Kidney epithelial cell (primary cell): Measurements from ENCODE around the gene ACOX1. TPM values are rescaled to one million over a fixed set of nuclear protein-coding genes. Genes with fewer than 3 reads are reported as not detected.

Experiments
- DNase-seq: peaks from one replicate; pipeline ENCODE4 v3.0.0-alpha.2; 2010; ENCODE audit warnings: low read depth
- H3K27me3 ChIP-seq: 2 replicates; pipeline ENCODE4 v1.6.0; 2011; ENCODE audit warnings: low read length; ENCODE audit not compliant: control insufficient read depth, insufficient read depth
- H3K36me3 ChIP-seq: 2 replicates; pipeline ENCODE4 v1.5.1; 2011; ENCODE audit warnings: low read length; ENCODE audit not compliant: control insufficient read depth, insufficient read depth
- H3K4me3 ChIP-seq: 2 replicates; pipeline ENCODE4 v1.5.1; 2011; ENCODE audit warnings: low read depth, mild to moderate bottlenecking, control low read depth, low read length
- total RNA-seq: library from RNA; depleted of rRNA; stranded (reverse); fragments of >200 nt; gene quantifications from 2 replicates; pipeline ENCODE4 v1.2.3, GENCODE V29; 2015
- TF ChIP-seq, protein P1 (sequence below): IDR thresholded peaks from 2 replicates; pipeline ENCODE4 v1.5.1; 2011; ENCODE audit warnings: mild to moderate bottlenecking, moderate library complexity, low read length, control low read depth, inconsistent platforms; ENCODE audit not compliant: insufficient read depth, poor library complexity, severe bottlenecking

ACOX1 gene
- total RNA-seq, 1 donor from 2014 or later: 41.1 TPM

- Histone ChIP-seq H3K36me3 (peaks cover 1% of the 10 kb centered on the region), H3K4me3 (no peak overlapping the region), H3K27me3 (no peaks in the 10 kb centered on the region)
- no peak for DNase-seq
- TF ChIP-seq, protein P1, sequence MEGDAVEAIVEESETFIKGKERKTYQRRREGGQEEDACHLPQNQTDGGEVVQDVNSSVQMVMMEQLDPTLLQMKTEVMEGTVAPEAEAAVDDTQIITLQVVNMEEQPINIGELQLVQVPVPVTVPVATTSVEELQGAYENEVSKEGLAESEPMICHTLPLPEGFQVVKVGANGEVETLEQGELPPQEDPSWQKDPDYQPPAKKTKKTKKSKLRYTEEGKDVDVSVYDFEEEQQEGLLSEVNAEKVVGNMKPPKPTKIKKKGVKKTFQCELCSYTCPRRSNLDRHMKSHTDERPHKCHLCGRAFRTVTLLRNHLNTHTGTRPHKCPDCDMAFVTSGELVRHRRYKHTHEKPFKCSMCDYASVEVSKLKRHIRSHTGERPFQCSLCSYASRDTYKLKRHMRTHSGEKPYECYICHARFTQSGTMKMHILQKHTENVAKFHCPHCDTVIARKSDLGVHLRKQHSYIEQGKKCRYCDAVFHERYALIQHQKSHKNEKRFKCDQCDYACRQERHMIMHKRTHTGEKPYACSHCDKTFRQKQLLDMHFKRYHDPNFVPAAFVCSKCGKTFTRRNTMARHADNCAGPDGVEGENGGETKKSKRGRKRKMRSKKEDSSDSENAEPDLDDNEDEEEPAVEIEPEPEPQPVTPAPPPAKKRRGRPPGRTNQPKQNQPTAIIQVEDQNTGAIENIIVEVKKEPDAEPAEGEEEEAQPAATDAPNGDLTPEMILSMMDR: no peak
Measured at GRCh38 chr17:76018340-76018680, 39.3 kb upstream of the ACOX1 start.

GRCh38 chr17:76017481-76018339 is 38.7 kb upstream of the ACOX1 start:
- no peak for DNase-seq
- TF ChIP-seq, protein P1: no peak
- Histone ChIP-seq H3K4me3 (no peak overlapping the region), H3K36me3 (peaks cover 1% of the 10 kb centered on the region), H3K27me3 (no peaks in the 10 kb centered on the region)

DNA sequence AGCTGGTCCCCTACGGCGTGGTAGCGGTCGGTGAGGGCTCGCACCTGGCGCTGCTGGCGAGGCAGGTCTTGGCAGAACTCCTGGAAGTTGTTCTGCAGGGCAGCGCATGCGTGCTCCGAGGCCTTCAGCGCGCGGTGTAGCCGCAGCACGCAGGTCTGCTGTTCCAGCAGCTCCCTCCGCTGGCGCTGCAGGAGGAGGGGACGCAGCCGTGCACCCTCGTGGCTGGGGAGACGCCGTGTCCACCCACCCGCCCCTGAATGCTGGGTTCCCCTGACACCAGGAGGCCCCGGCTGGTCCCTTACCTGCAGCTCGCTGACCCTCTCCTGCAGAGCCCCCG is 35.9 kb upstream of the ACOX1 start:
- H3K27me3 ChIP-seq: no peaks in the 10 kb centered on the region
- no peak overlapping the region for H3K4me3 ChIP-seq
- no peak for DNase-seq
- TF ChIP-seq, protein P1: no peak
- H3K36me3 ChIP-seq: peaks cover 1% of the 10 kb centered on the region

DNA sequence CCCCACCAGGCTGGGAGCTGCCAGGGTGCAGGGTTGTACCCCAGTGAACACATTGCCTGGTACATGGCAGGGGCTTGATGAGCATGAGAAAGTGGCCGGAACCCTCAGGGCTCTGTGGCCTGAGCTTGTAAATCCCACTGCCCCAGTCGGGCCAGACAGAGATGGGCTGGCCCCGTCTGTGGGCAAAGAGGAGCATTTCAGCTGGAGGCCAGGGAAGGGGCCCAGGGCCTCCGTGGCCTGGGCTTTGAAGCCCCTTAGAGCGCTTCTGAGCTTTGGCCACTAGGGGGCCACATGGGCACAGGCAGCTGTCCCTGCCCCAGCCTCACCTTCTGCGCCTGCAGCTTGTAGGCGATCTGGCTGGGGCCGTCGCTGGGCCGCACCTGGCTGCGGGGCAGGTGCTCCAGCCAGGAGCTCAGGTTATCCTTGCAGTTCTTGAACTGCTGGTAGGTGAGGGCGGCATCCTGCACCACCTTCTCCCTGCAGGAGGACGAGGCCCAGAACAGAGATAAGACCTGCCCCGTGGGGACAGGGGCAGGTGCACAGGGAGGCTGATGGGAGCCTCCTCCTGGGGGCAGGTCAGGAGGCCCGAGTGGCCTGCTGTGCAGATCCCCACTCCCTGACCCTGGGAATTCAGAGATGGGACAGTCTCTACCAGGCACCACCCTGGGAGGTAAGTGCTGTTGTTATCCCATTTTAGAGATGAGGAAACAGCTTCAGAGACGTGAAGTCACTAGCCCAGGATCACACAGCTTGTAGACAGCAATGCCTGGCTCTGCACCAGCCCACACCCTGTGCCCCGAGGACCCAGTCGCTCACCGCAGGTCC is 35.3 kb upstream of the ACOX1 start:
- H3K36me3 ChIP-seq: peaks cover 1% of the 10 kb centered on the region
- TF ChIP-seq, protein P1: peak; percentile 99
- no peaks in the 10 kb centered on the region for H3K27me3 ChIP-seq
- no peak for DNase-seq
- H3K4me3 ChIP-seq: no peak overlapping the region

- Histone ChIP-seq H3K4me3 (no peak overlapping the region), H3K27me3 (no peaks in the 10 kb centered on the region), H3K36me3 (peaks cover 1% of the 10 kb centered on the region)
Measured at GRCh38 chr17:76013377-76013932, 34.5 kb upstream of the ACOX1 start.

More at GRCh38 chr17:76013377-76013932, 34.5 kb upstream of the ACOX1 start:
- no peak for DNase-seq
- TF ChIP-seq, protein P1: no peak
